GM12865 (cell line): ENCODE results near the gene RAB31.

Experiments
- DNase-seq: peaks from one replicate; pipeline ENCODE4 v3.0.0; 2010; ENCODE audit warnings: low read depth
- H3K4me3 ChIP-seq: 2 replicates; pipeline ENCODE4 v1.5.1; 2011; ENCODE audit warnings: mild to moderate bottlenecking, low read depth, low read length, control low read depth
- CTCF ChIP-seq: IDR thresholded peaks from 2 replicates; pipeline ENCODE4 v1.5.1; 2011; ENCODE audit warnings: low read length, control low read depth, low read depth, inconsistent platforms; ENCODE audit not compliant: insufficient read depth; ENCODE audit errors: missing control alignments

The RAB31 gene

GRCh38 chr18:9806905-9807304 is 98.8 kb downstream of the RAB31 start:
- no peak for TF ChIP-seq CTCF

GRCh38 chr18:9808295-9809241 is 100.5 kb downstream of the RAB31 start:
- no peak for TF ChIP-seq CTCF
- DNase-seq, result no peak
- no peak overlapping the region for H3K4me3 ChIP-seq

More at GRCh38 chr18:9806905-9807304, 98.8 kb downstream of the RAB31 start:
- DNase-seq, result no peak
- no peak overlapping the region for H3K4me3 ChIP-seq

GRCh38 chr18:9809697-9810096 is 101.6 kb downstream of the RAB31 start:
- H3K4me3 ChIP-seq, result no peak overlapping the region
- no peak for TF ChIP-seq CTCF
- DNase-seq, result no peak

- no peak overlapping the region for H3K4me3 ChIP-seq
- no peak for TF ChIP-seq CTCF
- no peak for DNase-seq
Measured at GRCh38 chr18:9810299-9810698, 102.2 kb downstream of the RAB31 start.

GRCh38 chr18:9810994-9811705 is 103.0 kb downstream of the RAB31 start:
- no peak for DNase-seq
- TF ChIP-seq CTCF, result no peak
- no peak overlapping the region for H3K4me3 ChIP-seq

GRCh38 chr18:9811978-9812377 is 103.9 kb downstream of the RAB31 start:
- TF ChIP-seq CTCF, result no peak
- no peak overlapping the region for H3K4me3 ChIP-seq
- DNase-seq, result no peak
